ENCODE measurements around the gene CD2AP. TPM values are rescaled to one million over a fixed set of nuclear protein-coding genes. Genes with fewer than 3 reads are reported as not detected.

CD2AP gene
- total and polyA plus RNA-seq, 2 of the 8 experiments (the other 6 are each of a cell fraction or from before 2014, with no cell fraction given): 8.6 to 75.6 TPM

GRCh38 chr6:47529734-47530133, 52.1 kb downstream of the CD2AP start:
- H3K18ac ChIP-seq (ENCODE audit: extremely low read depth, low read length): no peak overlapping the region
- no peak overlapping the region for H3K23ac ChIP-seq (ENCODE audit: insufficient read length)
- POLR2A ChIA-PET (ENCODE audit: partially characterized antibody): no interaction called here
- no peak overlapping the region for H2BK15ac ChIP-seq (ENCODE audit: low read length)
- H3K9ac ChIP-seq (replicated peaks in 1 of 4; ENCODE audit: extremely low read depth in 1 of 4, low read depth in 3 of 4, low read length in 3 of 4): no peak overlapping the region; a peak in 1 of 7 replicates
- H2BK20ac ChIP-seq (ENCODE audit: low read length): no peak overlapping the region
- H4K91ac ChIP-seq (replicated peaks; ENCODE audit: insufficient read length, low read length): no peak overlapping the region
- H3K4ac ChIP-seq (replicated peaks; ENCODE audit: insufficient read length, low read depth, low read length): no peak overlapping the region
- H3K36me3 ChIP-seq (ENCODE audit: control insufficient read depth in 2 of 4, insufficient read depth in 4 of 4, low read length in 3 of 4): peaks cover 0 to 34% (median 9%) of the 10 kb centered on the region in 4 experiments; a peak in 4 of 8 replicates
- FAIRE-seq (no peak), DNase-seq (ENCODE audit: low read depth in 1 of 2, low spot score in 2 of 2) (no peak)
- H3K27ac ChIP-seq (ENCODE audit: low read depth, low read length): no peak overlapping the region
- H2BK120ac ChIP-seq (replicated peaks; ENCODE audit: low read depth, low read length): no peak overlapping the region
- no peak overlapping the region for H3K4me2 ChIP-seq (ENCODE audit: insufficient read depth in 1 of 2, low read depth in 2 of 2, low read length in 2 of 2)
- no peak overlapping the region for H2BK5ac ChIP-seq (ENCODE audit: low read depth, low read length)
- peaks cover 6 to 7% of the 10 kb centered on the region in 2 experiments for H4K20me1 ChIP-seq (replicated peaks in 1 of 2; ENCODE audit: control insufficient read depth in 1 of 2, insufficient read depth in 2 of 2, low read length in 2 of 2)
- no peak overlapping the region for H2BK12ac ChIP-seq (ENCODE audit: low read depth, low read length)
- no peak overlapping the region for H2AK5ac ChIP-seq (ENCODE audit: low read depth, low read length)
- no peak overlapping the region for H4K8ac ChIP-seq (ENCODE audit: extremely low read depth, insufficient read depth, low read length)
- no peak overlapping the region for H3K14ac ChIP-seq (ENCODE audit: insufficient read length)
- CTCF ChIA-PET (ENCODE audit: partially characterized antibody): no interaction called here
- H3K79me1 ChIP-seq (ENCODE audit: low read depth, low read length): no peaks in the 10 kb centered on the region
- WGBS, 2 experiments (ENCODE audit: extremely low coverage in 1 of 2, insufficient coverage in 1 of 2, insufficient read length in 1 of 2, insufficient replicate concordance in 2 of 2, low coverage in 1 of 2, low lambda C conversion rate in 2 of 2, missing lambda C conversion rate in 1 of 2): 86% methylated on average over 5 of the region's 5 CpGs; no CpG with 5 or more reads in 1 of the 2 experiments
- H3K27me3 ChIP-seq (replicated peaks in 1 of 4; ENCODE audit: control insufficient read depth in 3 of 4, extremely low read depth in 1 of 4, insufficient read depth in 3 of 4, low read length in 3 of 4): no peaks in the 10 kb centered on the region
- no peak overlapping the region for H4K5ac ChIP-seq (ENCODE audit: insufficient read length, low read depth, low read length)
- no peak for TF ChIP-seq MAFK (IDR thresholded peaks at IDR 0.05; ENCODE audit: low read depth, low read length)
- H2AFZ ChIP-seq (ENCODE audit: low read length): no peak overlapping the region
- no peak overlapping the region for H3K4me3 ChIP-seq (ENCODE audit: extremely low read depth in 1 of 4, insufficient read depth in 2 of 4, low read depth in 3 of 4, low read length in 4 of 4)
- H3K56ac ChIP-seq (replicated peaks; ENCODE audit: insufficient read length, low read depth, low read length): no peak overlapping the region
- no peaks in the 10 kb centered on the region for H3K4me1 ChIP-seq (replicated peaks in 1 of 4; ENCODE audit: control insufficient read depth in 3 of 4, insufficient read depth in 4 of 4, low read length in 3 of 4)
- peaks cover 10 to 86% of the 10 kb centered on the region in 2 experiments; a peak in 3 of 4 replicates for H3K79me2 ChIP-seq (ENCODE audit: control insufficient read depth in 1 of 2, insufficient read depth in 2 of 2, low read length in 2 of 2)
- H3K9me3 ChIP-seq (ENCODE audit: insufficient read depth in 2 of 2, low read depth in 1 of 2, low read length in 1 of 2): peaks cover 0 to 3% of the 10 kb centered on the region in 2 experiments; a peak in 1 of 4 replicates
- no peaks in the 10 kb centered on the region for H3K23me2 ChIP-seq (ENCODE audit: low read depth, low read length)
